ENCODE measurements around the gene DIS3L2. TPM values are rescaled to one million over a fixed set of nuclear protein-coding genes. Genes with fewer than 3 reads are reported as not detected.

The DIS3L2 gene
- total RNA-seq, 4 donors from 2014 or later, result 13.3 to 31.0 (median 23.6) TPM

- ATAC-seq, result no peak
- H3K27me3 ChIP-seq, result no peaks in the 10 kb centered on the region
- peaks cover 0 to 2% (median 0%) of the 10 kb centered on the region in 3 donors for H3K4me1 ChIP-seq
- 91 to 100% methylated on average over 1 of the region's 1 CpG for WGBS, 2 donors (ENCODE audit: low coverage in 1 of 2)
- H3K27ac ChIP-seq, result no peak overlapping the region
- peaks cover 0 to 4% of the 10 kb centered on the region in 2 donors for H3K36me3 ChIP-seq
- no peak overlapping the region for H3K4me3 ChIP-seq
- TF ChIP-seq EP300 (IDR thresholded peaks at IDR 0.05), result no peak
- H3K9me3 ChIP-seq, result no peaks in the 10 kb centered on the region
These were observed 162.8 kb downstream of the DIS3L2 start for GRCh38 chr2:232124309-232124708.

GRCh38 chr2:232126301-232127099 lies 165.0 kb downstream of the DIS3L2 start:
- H3K9me3 ChIP-seq, result no peaks in the 10 kb centered on the region
- 79 to 90% methylated on average over 3 to 5 of the region's 5 CpGs for WGBS, 2 donors (ENCODE audit: low coverage in 1 of 2)
- no peak overlapping the region for H3K27ac ChIP-seq
- H3K4me3 ChIP-seq, result no peak overlapping the region
- peaks cover 0 to 17% of the 10 kb centered on the region in 2 donors for H3K36me3 ChIP-seq
- H3K27me3 ChIP-seq, result no peaks in the 10 kb centered on the region
- ATAC-seq, result no peak
- no peak for TF ChIP-seq POLR2A (IDR thresholded peaks at IDR 0.05)
- no peak for TF ChIP-seq EP300 (IDR thresholded peaks at IDR 0.05)
- no peak for TF ChIP-seq POLR2AphosphoS5 (IDR thresholded peaks at IDR 0.05)
- TF ChIP-seq CTCF (IDR thresholded peaks at IDR 0.05), result no peak
- peaks cover 0 to 9% (median 3%) of the 10 kb centered on the region in 3 donors for H3K4me1 ChIP-seq

GRCh38 chr2:232129483-232129882 lies 168.0 kb downstream of the DIS3L2 start:
- Histone ChIP-seq H3K27ac (no peak overlapping the region), H3K4me1 (peaks cover 0 to 9% (median 3%) of the 10 kb centered on the region in 3 donors), H3K4me3 (no peak overlapping the region), H3K36me3 (peaks cover 0 to 36% of the 10 kb centered on the region in 2 donors), H3K27me3 (no peaks in the 10 kb centered on the region), H3K9me3 (no peaks in the 10 kb centered on the region)
- WGBS, 2 donors (ENCODE audit: low coverage in 1 of 2), result 41 to 60% methylated on average over 4 of the region's 4 CpGs
- TF ChIP-seq CTCF (IDR thresholded peaks at IDR 0.05) (no peak), POLR2A (IDR thresholded peaks at IDR 0.05) (no peak), POLR2AphosphoS5 (IDR thresholded peaks at IDR 0.05) (no peak), EP300 (IDR thresholded peaks at IDR 0.05) (no peak)
- ATAC-seq, result no peak

- Histone ChIP-seq H3K4me1 (peaks cover 0 to 9% (median 3%) of the 10 kb centered on the region in 3 donors), H3K9me3 (no peaks in the 10 kb centered on the region), H3K27ac (no peak overlapping the region), H3K27me3 (no peaks in the 10 kb centered on the region), H3K36me3 (peaks cover 0 to 60% of the 10 kb centered on the region in 2 donors), H3K4me3 (no peak overlapping the region)
- 56 to 98% methylated on average over 2 to 3 of the region's 3 CpGs for WGBS, 2 donors (ENCODE audit: low coverage in 1 of 2)
- ATAC-seq, result no peak
- TF ChIP-seq POLR2AphosphoS5 (IDR thresholded peaks at IDR 0.05), result no peak
- no peak for TF ChIP-seq POLR2A (IDR thresholded peaks at IDR 0.05)
- TF ChIP-seq EP300 (IDR thresholded peaks at IDR 0.05), result no peak
- no peak for TF ChIP-seq CTCF (IDR thresholded peaks at IDR 0.05)
These were observed 170.7 kb downstream of the DIS3L2 start for GRCh38 chr2:232132181-232132580.

GRCh38 chr2:232133078-232133477 lies 171.6 kb downstream of the DIS3L2 start:
- Histone ChIP-seq H3K9me3 (no peaks in the 10 kb centered on the region), H3K27ac (no peak overlapping the region), H3K4me3 (no peak overlapping the region), H3K36me3 (peaks cover 0 to 61% of the 10 kb centered on the region in 2 donors), H3K27me3 (no peaks in the 10 kb centered on the region), H3K4me1 (peaks cover 0 to 9% (median 3%) of the 10 kb centered on the region in 3 donors)
- no peak for ATAC-seq
- 100% methylated on average over 1 of the region's 1 CpG; no CpG with 5 or more reads in 1 of the 2 donors for WGBS, 2 donors (ENCODE audit: low coverage in 1 of 2)
- TF ChIP-seq CTCF (IDR thresholded peaks at IDR 0.05), result no peak
- no peak for TF ChIP-seq POLR2AphosphoS5 (IDR thresholded peaks at IDR 0.05)
- no peak for TF ChIP-seq POLR2A (IDR thresholded peaks at IDR 0.05)
- TF ChIP-seq EP300 (IDR thresholded peaks at IDR 0.05), result no peak
